M059J (cell line): ENCODE results near the gene GDF15. TPM values are rescaled to one million over a fixed set of nuclear protein-coding genes. Genes with fewer than 3 reads are reported as not detected.
A peak's percentile ranks its signal among the peaks of the same experiment; 100 is the strongest.
"Not testable (repeated sequence)": the region's sequence is repeated elsewhere in the genome, so short reads cannot be mapped to it uniquely, and the experiment has no call there.

Experiments
- DNase-seq: peaks from one replicate; pipeline ENCODE4 v3.0.0-alpha.2; 2012; ENCODE audit warnings: low read depth
- total RNA-seq: library from RNA; depleted of rRNA; stranded (reverse); fragments of >200 nt; shearing (Covaris generic); gene quantifications from 2 replicates; pipeline ENCODE4 v1.2.3, GENCODE V29; 2014

GDF15 gene
- total RNA-seq, 1 experiment from 2014 or later, result 3.3 TPM

GRCh38 chr19:18363787-18364186 lies 22.2 kb upstream of the GDF15 start:
- no peak for DNase-seq

- DNase-seq, result not testable (repeated sequence)
These were observed 21.6 kb upstream of the GDF15 start for GRCh38 chr19:18364277-18364825.

GRCh38 chr19:18364826-18365528 lies 21.0 kb upstream of the GDF15 start:
- peak; percentile 99 for DNase-seq

- DNase-seq, result peak; percentile 35
These were observed 19.9 kb upstream of the GDF15 start for GRCh38 chr19:18366021-18366435.

GRCh38 chr19:18368504-18369222 lies 17.3 kb upstream of the GDF15 start:
- DNase-seq, result no peak

- no peak for DNase-seq
These were observed 12.5 kb upstream of the GDF15 start for GRCh38 chr19:18373407-18373891.

- DNase-seq, result peak; percentile 98
These were observed 11.9 kb upstream of the GDF15 start for GRCh38 chr19:18373892-18374629.

- no peak for DNase-seq
These were observed 8.9 kb upstream of the GDF15 start for GRCh38 chr19:18377026-18377425.

- DNase-seq, result peak; percentile 96
These were observed 5.9 kb upstream of the GDF15 start for GRCh38 chr19:18379803-18380747.

GRCh38 chr19:18380843-18381242 lies 5.1 kb upstream of the GDF15 start:
- no peak for DNase-seq

GRCh38 chr19:18383622-18384021 lies 2.3 kb upstream of the GDF15 start:
- DNase-seq, result peak; percentile 33

- DNase-seq, result no peak
These were observed 1.2 kb upstream of the GDF15 start for GRCh38 chr19:18384775-18385174.

- DNase-seq, result no peak
These were observed 641 bp upstream of the GDF15 start for GRCh38 chr19:18385359-18385674.

GRCh38 chr19:18386543-18387271 lies 749 bp downstream of the GDF15 start:
- DNase-seq, result no peak

GRCh38 chr19:18388100-18388959 lies 2.4 kb downstream of the GDF15 start:
- peak; percentile 66 for DNase-seq

GRCh38 chr19:18388960-18389725 lies 3.2 kb downstream of the GDF15 start:
- no peak for DNase-seq

- DNase-seq, result no peak
These were observed 3.7 kb downstream of the GDF15 start for GRCh38 chr19:18389726-18390064.

GRCh38 chr19:18390065-18390907 lies 4.3 kb downstream of the GDF15 start:
- DNase-seq, result no peak
